ENCODE measurements around the gene GNAO1.

The GNAO1 gene

GRCh38 chr16:56191156-56191815, at the start of gene GNAO1:
Gene GNAO1 (plus strand): TSS chr16:56191489. CDS start chr16:56192236, 747 bp downstream.
- DNase-seq (ENCODE audit: low spot score), result peak; percentile 65

GRCh38 chr16:56143666-56144065, 47.6 kb upstream of the GNAO1 start:
- no peak for DNase-seq (ENCODE audit: low spot score)

DNA sequence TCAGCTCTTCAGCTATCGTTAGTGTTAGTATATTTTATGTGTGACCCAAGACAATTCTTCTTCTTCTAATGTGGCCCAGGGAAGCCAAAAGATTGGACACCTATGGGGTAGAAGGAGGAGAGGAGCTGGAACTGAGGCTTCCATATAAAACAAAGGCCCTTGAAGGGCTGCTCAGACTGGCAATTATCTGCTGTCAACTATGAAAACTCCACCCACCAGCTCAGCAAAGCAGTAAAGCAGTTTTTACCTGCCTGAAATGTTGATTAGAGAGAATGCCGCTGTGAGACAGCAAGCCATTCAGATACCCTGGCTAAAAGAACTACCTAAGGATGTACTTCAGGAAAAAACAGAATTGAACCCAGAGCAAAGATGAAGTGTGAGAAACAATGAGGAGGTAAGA, 45.9 kb upstream of the GNAO1 start:
- DNase-seq (ENCODE audit: low spot score), result no peak

GRCh38 chr16:56151621-56152020, 39.7 kb upstream of the GNAO1 start:
- DNase-seq (ENCODE audit: low spot score), result no peak

DNA sequence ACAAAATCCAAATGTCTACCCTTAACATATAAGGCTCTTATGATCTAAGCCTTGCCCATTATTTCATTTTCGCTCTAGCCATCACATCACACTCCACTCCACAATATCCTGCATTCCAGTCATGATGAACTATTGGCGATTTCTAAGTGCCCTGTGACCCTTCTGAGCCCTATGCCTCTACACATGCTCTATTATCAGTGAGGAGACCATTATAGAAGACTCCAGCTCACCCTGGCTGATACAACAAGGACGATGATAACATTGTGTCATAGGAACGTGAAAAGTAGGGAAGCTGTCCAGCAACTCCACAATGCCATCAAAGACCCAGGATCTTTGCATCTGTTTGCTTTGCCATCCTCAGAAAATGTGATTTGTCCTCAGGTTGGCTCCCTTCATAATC, 29.6 kb upstream of the GNAO1 start:
- DNase-seq (ENCODE audit: low spot score), result no peak

- no peak for DNase-seq (ENCODE audit: low spot score)
Observed at GRCh38 chr16:56163089-56163488, 28.2 kb upstream of the GNAO1 start.

GRCh38 chr16:56163938-56164337, 27.4 kb upstream of the GNAO1 start:
- DNase-seq (ENCODE audit: low spot score), result no peak

GRCh38 chr16:56164636-56165035, 26.7 kb upstream of the GNAO1 start:
- DNase-seq (ENCODE audit: low spot score), result no peak

GRCh38 chr16:56174411-56174810, 16.9 kb upstream of the GNAO1 start:
- no peak for DNase-seq (ENCODE audit: low spot score)

- DNase-seq (ENCODE audit: low spot score), result no peak
Observed at GRCh38 chr16:56181401-56181800, 9.9 kb upstream of the GNAO1 start.

DNA sequence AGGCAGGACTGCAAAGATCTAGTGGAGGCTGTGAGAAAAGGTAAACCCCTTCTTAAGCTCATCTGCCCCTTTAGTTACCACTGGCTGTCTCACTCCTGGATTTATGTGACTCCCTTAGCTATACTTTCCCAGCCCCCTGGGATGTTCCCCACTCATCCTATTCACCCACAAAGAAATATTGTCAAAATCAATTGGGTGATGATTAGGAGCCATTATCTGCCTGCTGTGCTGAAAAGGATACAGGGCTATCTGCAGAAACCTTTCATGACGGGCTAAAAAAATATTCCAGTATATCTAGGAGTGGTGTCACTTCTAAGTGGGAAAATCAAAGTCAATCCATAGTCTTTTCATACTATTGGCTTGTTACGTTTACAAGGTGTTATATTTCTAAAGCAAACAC, 8.0 kb upstream of the GNAO1 start:
- DNase-seq (ENCODE audit: low spot score), result no peak

DNA sequence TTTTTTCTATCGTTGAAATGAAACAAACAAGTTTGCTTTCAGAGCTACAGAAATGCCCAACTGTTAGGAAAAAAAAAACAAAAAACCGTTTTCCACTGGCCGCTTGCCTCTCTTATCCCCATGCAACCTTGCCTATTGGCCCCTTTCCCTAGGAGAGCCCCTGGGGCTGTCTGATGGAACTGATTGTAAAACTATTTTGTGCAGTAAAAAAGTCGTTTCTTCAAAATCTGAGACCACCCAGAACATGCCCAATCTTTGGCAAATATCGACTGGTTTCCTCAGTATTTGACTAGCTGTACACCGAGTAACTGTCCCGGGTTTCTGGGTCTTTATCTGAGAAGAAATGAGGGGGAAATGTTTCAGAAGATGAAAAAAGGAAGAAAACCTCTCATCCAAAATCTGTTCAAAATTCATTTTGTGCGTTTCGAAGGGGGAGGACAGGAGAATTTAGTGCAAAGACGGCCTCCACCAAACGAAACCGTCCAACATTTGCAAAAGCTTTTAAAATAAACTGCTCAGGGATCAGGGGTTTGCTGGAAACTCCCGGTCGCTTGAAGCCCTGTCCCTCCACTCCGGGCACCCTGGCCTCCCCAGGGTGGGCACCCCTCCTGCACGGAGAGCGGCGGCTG, 1.1 kb upstream of the GNAO1 start:
- no peak for DNase-seq (ENCODE audit: low spot score)

DNA sequence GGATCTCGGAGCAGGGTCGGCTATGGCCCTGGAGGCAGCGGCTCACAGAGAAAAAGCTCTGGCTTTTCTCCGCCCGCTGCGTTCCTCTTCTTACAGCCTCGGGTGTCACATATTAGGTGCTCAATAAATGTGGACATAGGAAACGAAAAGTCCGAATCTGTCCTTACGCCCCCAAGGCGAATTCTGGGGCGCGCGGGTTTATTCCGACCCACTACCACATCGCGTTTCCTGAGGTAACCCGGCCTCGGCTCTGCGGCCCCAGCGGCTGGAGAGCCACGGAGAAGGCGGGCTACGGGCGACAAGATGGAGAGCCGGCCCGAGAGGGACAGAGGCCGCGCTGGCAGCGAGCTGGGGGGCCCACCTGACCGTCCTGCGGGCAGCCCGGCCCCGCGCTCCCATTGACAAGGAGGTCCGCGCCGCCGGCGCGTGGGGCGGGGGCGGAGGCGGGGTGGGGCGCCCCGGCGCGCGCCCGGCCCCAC, 573 bp upstream of the GNAO1 start:
- no peak for DNase-seq (ENCODE audit: low spot score)

GRCh38 chr16:56191835-56192634, 746 bp downstream of the GNAO1 start:
- DNase-seq (ENCODE audit: low spot score), result no peak

DNA sequence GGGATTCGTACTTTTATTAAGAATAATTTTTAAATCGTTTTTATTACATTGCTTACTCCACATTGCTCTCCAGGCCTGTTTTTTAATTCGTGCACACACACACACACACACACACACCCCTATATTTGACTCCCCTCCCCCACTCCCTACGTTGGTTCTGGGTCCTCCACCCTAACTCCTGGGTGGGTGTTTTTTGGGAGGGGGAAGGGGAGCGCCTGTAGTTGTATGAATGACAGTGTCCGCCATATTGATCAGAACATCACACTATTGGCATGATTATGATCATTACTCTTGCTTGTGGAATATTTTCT, 1.3 kb downstream of the GNAO1 start:
- no peak for DNase-seq (ENCODE audit: low spot score)

GRCh38 chr16:56192986-56193945, 2.0 kb downstream of the GNAO1 start:
- no peak for DNase-seq (ENCODE audit: low spot score)

- no peak for DNase-seq (ENCODE audit: low spot score)
Observed at GRCh38 chr16:56193951-56194726, 2.9 kb downstream of the GNAO1 start.

DNA sequence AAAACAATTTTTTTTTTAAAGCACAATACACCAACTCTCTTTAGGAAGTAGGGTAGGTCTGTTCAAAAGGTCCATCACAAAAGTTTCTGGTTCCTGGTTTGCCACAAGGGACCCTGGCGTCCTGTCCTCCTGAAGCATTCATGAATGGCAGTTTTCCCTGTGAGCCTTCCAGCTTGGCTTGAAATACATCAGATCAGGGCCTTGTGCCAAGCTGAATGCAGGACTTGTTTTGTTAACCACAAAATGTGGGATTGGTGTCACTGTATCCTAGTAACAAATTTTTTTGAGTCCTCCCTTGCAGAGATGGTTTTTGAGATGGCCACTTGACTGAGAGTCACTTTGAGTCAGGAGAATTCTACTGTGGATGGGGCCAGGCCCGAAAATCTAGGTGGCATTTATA, 3.9 kb downstream of the GNAO1 start:
- no peak for DNase-seq (ENCODE audit: low spot score)

- no peak for DNase-seq (ENCODE audit: low spot score)
Observed at GRCh38 chr16:56196381-56196780, 5.1 kb downstream of the GNAO1 start.

GRCh38 chr16:56197192-56197992, 6.1 kb downstream of the GNAO1 start:
- DNase-seq (ENCODE audit: low spot score), result no peak
